ENCODE results near the gene RNU6-1. TPM values are rescaled to one million over a fixed set of nuclear protein-coding genes. Genes with fewer than 3 reads are reported as not detected.

Gene RNU6-1
- total and polyA plus RNA-seq, 2 experiments from 2014 or later: not detected

GRCh38 chr15:67833710-67834511 is 5.9 kb downstream of the RNU6-1 start:
- DNase-seq: peak; percentile 64
- in situ Hi-C loops (cut with MboI): loop anchor here (10.0 kb wide), 2 partner anchors 329 to 889 kb away; no protein-coding TSS in a partner anchor
- Histone ChIP-seq H3K9ac (no peak overlapping the region), H4K20me1 (ENCODE audit: insufficient read depth) (no peaks in the 10 kb centered on the region), H3K27ac (no peak overlapping the region), H3F3A (ENCODE audit: insufficient read depth) (no peaks in the 10 kb centered on the region), H3K79me2 (ENCODE audit: insufficient read depth) (no peaks in the 10 kb centered on the region), H3K9me3 (ENCODE audit: low read depth) (no peaks in the 10 kb centered on the region), H3K4me2 (ENCODE audit: unreplicated experiment) (peak overlapping the region; percentile 47), H3K9me2 (ENCODE audit: insufficient read depth) (no peaks in the 10 kb centered on the region), H3K36me3 (ENCODE audit: low read depth) (no peaks in the 10 kb centered on the region), H3K27me3 (replicated peaks; ENCODE audit: insufficient read depth) (peaks cover 68% of the 10 kb centered on the region), H2AFZ (0 out of 2 replicates have a peak overlapping the region, but pooled peaks have one; percentile 1), H3K4me1 (ENCODE audit: insufficient read depth) (no peaks in the 10 kb centered on the region), H3K4me3 (peak overlapping the region; percentile 45)
- 7% methylated on average over 31 to 40 of the region's 44 CpGs for WGBS, 2 experiments (ENCODE audit: low coverage in 1 of 2, low lambda C conversion rate in 2 of 2, missing lambda C conversion rate in 2 of 2)
- TF ChIP-seq EZH2 (IDR thresholded peaks at IDR 0.05; ENCODE audit: insufficient read depth, poor library complexity, severe bottlenecking) (peak; percentile 90), EZH2phosphoT487 (IDR thresholded peaks at IDR 0.05; ENCODE audit: insufficient read depth, low read depth) (no peak)

- no peaks in the 10 kb centered on the region for H4K20me1 ChIP-seq (ENCODE audit: insufficient read depth)
- H3K79me2 ChIP-seq (ENCODE audit: insufficient read depth): no peaks in the 10 kb centered on the region
- 0 out of 2 replicates have a peak overlapping the region, but pooled peaks have one; percentile 1 for H2AFZ ChIP-seq
- in situ Hi-C loops (cut with MboI): loop anchor here (10.0 kb wide), 2 partner anchors 328 to 888 kb away; no protein-coding TSS in a partner anchor
- H3K4me1 ChIP-seq (ENCODE audit: insufficient read depth): no peaks in the 10 kb centered on the region
- 27% methylated on average over 31 to 32 of the region's 32 CpGs for WGBS, 2 experiments (ENCODE audit: low coverage in 1 of 2, low lambda C conversion rate in 2 of 2, missing lambda C conversion rate in 2 of 2)
- no peak overlapping the region for H3K27ac ChIP-seq
- H3K9me2 ChIP-seq (ENCODE audit: insufficient read depth): no peaks in the 10 kb centered on the region
- no peaks in the 10 kb centered on the region for H3K36me3 ChIP-seq (ENCODE audit: low read depth)
- DNase-seq: no peak
- H3K27me3 ChIP-seq (replicated peaks; ENCODE audit: insufficient read depth): peaks cover 76% of the 10 kb centered on the region
- H3K9ac ChIP-seq: no peak overlapping the region
- H3K4me3 ChIP-seq: peak overlapping the region; percentile 45
- no peaks in the 10 kb centered on the region for H3K9me3 ChIP-seq (ENCODE audit: low read depth)
- H3F3A ChIP-seq (ENCODE audit: insufficient read depth): no peaks in the 10 kb centered on the region
- peak overlapping the region; percentile 47 for H3K4me2 ChIP-seq (ENCODE audit: unreplicated experiment)
- TF ChIP-seq EZH2 (IDR thresholded peaks at IDR 0.05; ENCODE audit: insufficient read depth, poor library complexity, severe bottlenecking): peak; percentile 80
- no peak for TF ChIP-seq EZH2phosphoT487 (IDR thresholded peaks at IDR 0.05; ENCODE audit: insufficient read depth, low read depth)
Measured at GRCh38 chr15:67832897-67833709, 6.7 kb downstream of the RNU6-1 start.

- TF ChIP-seq EZH2 (IDR thresholded peaks at IDR 0.05; ENCODE audit: insufficient read depth, poor library complexity, severe bottlenecking) (no peak), EZH2phosphoT487 (IDR thresholded peaks at IDR 0.05; ENCODE audit: insufficient read depth, low read depth) (no peak)
- no peak overlapping the region for H3K4me2 ChIP-seq (ENCODE audit: unreplicated experiment)
- no peaks in the 10 kb centered on the region for H3K4me1 ChIP-seq (ENCODE audit: insufficient read depth)
- no peaks in the 10 kb centered on the region for H3K9me2 ChIP-seq (ENCODE audit: insufficient read depth)
- H4K20me1 ChIP-seq (ENCODE audit: insufficient read depth): no peaks in the 10 kb centered on the region
- peaks cover 84% of the 10 kb centered on the region for H3K27me3 ChIP-seq (replicated peaks; ENCODE audit: insufficient read depth)
- in situ Hi-C loops (cut with MboI): loop anchor here (10.0 kb wide), 2 partner anchors 327 to 887 kb away; no protein-coding TSS in a partner anchor
- no peaks in the 10 kb centered on the region for H3K9me3 ChIP-seq (ENCODE audit: low read depth)
- H3K79me2 ChIP-seq (ENCODE audit: insufficient read depth): no peaks in the 10 kb centered on the region
- WGBS, 2 experiments (ENCODE audit: low coverage in 1 of 2, low lambda C conversion rate in 2 of 2, missing lambda C conversion rate in 2 of 2): 62 to 63% methylated on average over 9 of the region's 9 CpGs
- H3K4me3 ChIP-seq: no peak overlapping the region
- H3K9ac ChIP-seq: no peak overlapping the region
- H2AFZ ChIP-seq: no peak overlapping the region
- peak; percentile 52 for DNase-seq
- no peaks in the 10 kb centered on the region for H3F3A ChIP-seq (ENCODE audit: insufficient read depth)
- no peaks in the 10 kb centered on the region for H3K36me3 ChIP-seq (ENCODE audit: low read depth)
- no peak overlapping the region for H3K27ac ChIP-seq
Measured at GRCh38 chr15:67832031-67832551, 7.8 kb downstream of the RNU6-1 start.

- Histone ChIP-seq H3K36me3 (ENCODE audit: low read depth) (no peaks in the 10 kb centered on the region), H3K9ac (no peak overlapping the region), H2AFZ (no peak overlapping the region), H3K4me2 (ENCODE audit: unreplicated experiment) (no peak overlapping the region), H3K27ac (no peak overlapping the region), H3K9me3 (ENCODE audit: low read depth) (no peaks in the 10 kb centered on the region), H3K9me2 (ENCODE audit: insufficient read depth) (no peaks in the 10 kb centered on the region), H3F3A (ENCODE audit: insufficient read depth) (no peaks in the 10 kb centered on the region), H3K79me2 (ENCODE audit: insufficient read depth) (no peaks in the 10 kb centered on the region), H3K27me3 (replicated peaks; ENCODE audit: insufficient read depth) (peaks cover 91% of the 10 kb centered on the region), H3K4me3 (no peak overlapping the region), H4K20me1 (ENCODE audit: insufficient read depth) (no peaks in the 10 kb centered on the region), H3K4me1 (ENCODE audit: insufficient read depth) (no peaks in the 10 kb centered on the region)
- no peak for TF ChIP-seq EZH2phosphoT487 (IDR thresholded peaks at IDR 0.05; ENCODE audit: insufficient read depth, low read depth)
- TF ChIP-seq EZH2 (IDR thresholded peaks at IDR 0.05; ENCODE audit: insufficient read depth, poor library complexity, severe bottlenecking): no peak
- no peak for DNase-seq
- in situ Hi-C loops (cut with MboI): loop anchor here (10.0 kb wide), 2 partner anchors 327 to 887 kb away; no protein-coding TSS in a partner anchor
Measured at GRCh38 chr15:67831363-67831762, 8.5 kb downstream of the RNU6-1 start.
